ENCODE measurements around the gene CDT1.

Gene CDT1

GRCh38 chr16:88834670-88835069 is 31.1 kb downstream of the CDT1 start:
- TF ChIP-seq ZNF274 (IDR thresholded peaks at IDR 0.05; ENCODE audit: low read depth, low read length) = no peak

GRCh38 chr16:88835383-88835782 is 31.8 kb downstream of the CDT1 start:
- TF ChIP-seq ZNF274 (IDR thresholded peaks at IDR 0.05; ENCODE audit: low read depth, low read length) = no peak
- H3K4me3 ChIP-seq (ENCODE audit: low read length) = no peak overlapping the region

More at GRCh38 chr16:88834670-88835069, 31.1 kb downstream of the CDT1 start:
- no peak overlapping the region for H3K4me3 ChIP-seq (ENCODE audit: low read length)

GRCh38 chr16:88835818-88836217 is 32.2 kb downstream of the CDT1 start:
- no peak for TF ChIP-seq ZNF274 (IDR thresholded peaks at IDR 0.05; ENCODE audit: low read depth, low read length)
- no peak overlapping the region for H3K4me3 ChIP-seq (ENCODE audit: low read length)

- TF ChIP-seq ZNF274 (IDR thresholded peaks at IDR 0.05; ENCODE audit: low read depth, low read length) = no peak
- no peak overlapping the region for H3K4me3 ChIP-seq (ENCODE audit: low read length)
Measured at GRCh38 chr16:88836791-88837190, 33.2 kb downstream of the CDT1 start.

DNA sequence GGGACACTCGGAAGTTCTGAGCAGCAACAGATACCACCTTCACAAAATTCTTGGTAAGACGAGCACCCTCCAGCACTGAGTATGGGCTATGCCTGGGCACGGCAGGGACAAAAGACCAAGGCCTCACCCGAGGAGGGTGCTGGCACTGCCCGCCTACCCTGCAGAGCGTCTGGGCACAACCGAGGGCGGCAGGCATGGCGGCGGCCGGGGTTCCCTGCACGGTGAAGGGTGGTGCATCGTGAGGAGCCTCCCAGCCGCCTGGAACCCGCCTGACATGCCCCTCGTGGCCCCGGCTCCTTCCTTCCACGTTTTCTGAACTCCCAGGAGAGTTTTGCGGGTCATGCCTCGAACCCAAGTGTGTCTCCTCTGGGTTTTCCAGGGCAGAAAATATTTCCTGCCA is 34.2 kb downstream of the CDT1 start:
- H3K4me3 ChIP-seq (ENCODE audit: low read length) = no peak overlapping the region
- TF ChIP-seq ZNF274 (IDR thresholded peaks at IDR 0.05; ENCODE audit: low read depth, low read length) = no peak

- H3K4me3 ChIP-seq (ENCODE audit: low read length) = no peak overlapping the region
Measured at GRCh38 chr16:88838566-88838965, 35.0 kb downstream of the CDT1 start.

GRCh38 chr16:88839026-88839529 is 35.5 kb downstream of the CDT1 start:
- TF ChIP-seq ZNF274 (IDR thresholded peaks at IDR 0.05; ENCODE audit: low read depth, low read length) = no peak
- no peak overlapping the region for H3K4me3 ChIP-seq (ENCODE audit: low read length)

More at GRCh38 chr16:88838566-88838965, 35.0 kb downstream of the CDT1 start:
- no peak for TF ChIP-seq ZNF274 (IDR thresholded peaks at IDR 0.05; ENCODE audit: low read depth, low read length)

GRCh38 chr16:88839745-88840599 is 36.4 kb downstream of the CDT1 start:
- no peak for TF ChIP-seq ZNF274 (IDR thresholded peaks at IDR 0.05; ENCODE audit: low read depth, low read length)
- H3K4me3 ChIP-seq (ENCODE audit: low read length) = no peak overlapping the region

DNA sequence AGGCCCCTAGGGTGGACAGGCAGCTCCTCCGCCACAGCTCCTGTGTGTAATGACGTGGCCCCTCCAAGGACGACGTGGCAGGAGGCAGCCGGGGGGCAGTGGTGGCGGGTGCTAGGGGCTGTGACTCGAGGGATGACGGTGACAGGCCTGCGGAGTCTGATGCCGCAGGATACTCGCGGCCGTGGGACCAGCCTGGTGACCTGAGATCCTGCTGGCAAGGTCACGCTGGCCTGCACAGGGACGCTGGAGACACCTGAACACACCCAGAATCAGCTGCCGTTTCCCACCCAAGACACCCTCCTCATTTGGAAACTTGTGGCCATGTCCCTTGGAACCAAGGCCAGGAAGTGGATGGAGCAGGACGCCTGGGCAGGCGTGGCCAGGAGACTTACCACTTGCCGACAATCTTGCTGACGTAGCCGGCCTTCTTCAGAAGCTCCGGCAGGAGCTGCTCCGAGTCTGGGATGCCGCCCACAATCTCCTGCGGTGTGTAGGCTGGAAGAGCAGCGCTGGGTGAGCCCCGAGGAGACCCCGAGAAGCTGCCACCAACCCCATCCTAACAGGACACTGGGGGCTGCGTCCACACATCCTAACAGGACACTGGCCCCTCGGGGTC is 37.1 kb downstream of the CDT1 start:
- no peak overlapping the region for H3K4me3 ChIP-seq (ENCODE audit: low read length)
- TF ChIP-seq ZNF274 (IDR thresholded peaks at IDR 0.05; ENCODE audit: low read depth, low read length) = no peak

DNA sequence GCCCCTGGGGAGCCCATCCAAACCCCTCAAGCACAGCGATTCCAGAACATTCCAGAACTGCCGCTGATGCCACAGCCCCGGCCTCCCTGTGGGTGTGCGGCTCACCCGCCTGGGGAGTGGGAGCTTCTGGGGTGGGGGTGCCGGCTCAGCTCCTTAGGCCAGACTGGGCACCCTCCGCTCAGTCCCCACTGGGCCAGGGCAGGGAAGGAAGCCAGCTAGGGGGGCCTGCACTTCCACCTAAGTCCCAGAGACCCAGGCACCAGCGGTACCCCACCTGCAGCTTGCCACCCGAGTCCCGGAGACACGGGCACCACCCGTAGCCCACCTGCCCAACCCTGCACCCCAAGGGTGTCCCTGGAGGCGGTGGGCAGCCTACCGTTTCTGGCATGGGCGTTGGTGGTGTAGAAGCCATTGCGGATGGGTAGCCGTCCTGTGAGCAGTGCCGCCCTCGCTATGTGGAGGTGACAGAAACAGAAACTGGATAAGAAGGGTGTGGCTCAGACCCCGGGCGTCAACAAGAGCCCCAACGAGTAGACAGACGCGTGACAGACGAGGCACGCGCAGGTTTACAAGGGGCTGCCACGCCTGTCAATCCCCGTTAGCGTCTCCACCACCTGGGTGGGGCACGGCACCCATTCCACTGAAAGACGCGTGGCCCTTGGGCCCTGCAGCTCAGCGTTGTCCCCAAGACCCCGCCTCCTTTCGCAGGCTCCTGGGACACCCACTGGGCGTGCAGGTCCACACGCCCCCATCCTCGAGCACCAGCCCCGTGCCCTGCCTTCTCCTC is 38.1 kb downstream of the CDT1 start:
- H3K4me3 ChIP-seq (ENCODE audit: low read length) = no peak overlapping the region
- no peak for TF ChIP-seq ZNF274 (IDR thresholded peaks at IDR 0.05; ENCODE audit: low read depth, low read length)

- TF ChIP-seq ZNF274 (IDR thresholded peaks at IDR 0.05; ENCODE audit: low read depth, low read length) = no peak
- no peak overlapping the region for H3K4me3 ChIP-seq (ENCODE audit: low read length)
Measured at GRCh38 chr16:88842308-88842756, 38.7 kb downstream of the CDT1 start.

DNA sequence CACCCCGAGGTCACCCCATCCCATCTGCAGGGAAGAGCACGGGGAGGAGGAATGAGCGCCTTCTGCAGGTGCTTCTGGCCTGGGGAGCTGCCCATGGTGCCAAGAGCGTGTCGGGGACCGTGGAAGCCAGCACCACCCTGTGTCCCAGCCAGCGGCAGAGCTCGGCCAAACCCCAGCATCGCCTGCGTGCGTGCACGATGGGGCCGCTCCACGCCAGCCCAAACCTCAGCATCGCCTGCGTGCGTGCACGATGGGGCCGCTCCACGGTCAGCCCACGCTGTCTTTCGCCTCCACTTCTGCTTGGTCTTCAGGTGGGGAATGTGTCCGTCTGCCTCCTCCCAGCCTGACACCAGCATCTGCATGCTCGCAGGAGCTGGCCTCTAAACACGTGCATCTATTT is 39.2 kb downstream of the CDT1 start:
- TF ChIP-seq ZNF274 (IDR thresholded peaks at IDR 0.05; ENCODE audit: low read depth, low read length) = no peak

DNA sequence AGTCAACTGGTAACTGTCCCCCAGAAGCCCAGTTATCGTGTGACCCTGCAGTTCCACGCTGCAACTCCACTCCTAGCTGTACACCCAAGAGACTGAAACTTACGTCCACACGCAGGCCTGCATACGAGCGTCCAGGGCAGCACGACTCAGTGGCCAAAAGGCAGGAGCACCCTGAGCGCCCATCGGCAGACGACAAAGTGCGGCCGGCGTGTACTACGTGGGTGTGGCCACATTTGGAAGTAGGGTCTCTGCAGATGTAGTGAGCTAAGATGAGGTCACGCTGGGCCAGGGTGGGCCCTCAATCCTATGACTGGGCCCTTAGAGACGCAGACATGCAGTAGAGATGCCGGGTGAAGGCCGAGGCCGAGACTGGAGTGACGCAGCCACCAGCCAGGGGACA is 39.7 kb downstream of the CDT1 start:
- no peak overlapping the region for H3K4me3 ChIP-seq (ENCODE audit: low read length)

More for the DNA sequence above, 39.2 kb downstream of the CDT1 start:
- no peak overlapping the region for H3K4me3 ChIP-seq (ENCODE audit: low read length)

DNA sequence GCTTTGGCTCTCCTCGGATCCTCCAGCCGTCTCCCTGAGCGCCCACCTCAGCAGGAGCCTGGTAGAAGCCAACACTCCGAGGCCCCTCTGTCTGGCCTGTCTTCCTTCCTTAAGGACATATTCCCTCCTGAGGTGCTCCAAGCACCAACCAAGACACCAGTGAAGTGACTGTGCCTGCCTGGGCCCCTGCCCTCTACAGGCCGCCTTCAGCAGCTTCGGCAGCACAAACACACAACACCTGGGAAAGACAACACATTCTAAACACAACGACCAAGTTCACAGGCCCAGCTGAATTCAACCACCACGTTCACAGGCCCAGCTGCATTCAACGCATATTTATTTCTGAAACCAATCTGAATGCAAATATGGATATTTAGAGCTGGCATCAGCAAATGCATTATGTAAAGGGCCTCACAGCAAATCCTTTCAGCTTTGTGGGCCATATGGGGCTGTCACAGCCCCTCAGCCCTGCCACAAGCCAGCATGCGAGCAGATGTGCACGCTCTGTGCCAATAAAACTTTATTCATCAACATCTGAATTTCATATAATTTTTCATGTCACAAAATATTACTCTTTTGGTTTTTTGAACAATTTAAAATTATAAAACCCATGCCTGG is 40.9 kb downstream of the CDT1 start:
- H3K4me3 ChIP-seq (ENCODE audit: low read length) = no peak overlapping the region
- no peak for TF ChIP-seq ZNF274 (IDR thresholded peaks at IDR 0.05; ENCODE audit: low read depth, low read length)

More for the DNA sequence above, 39.7 kb downstream of the CDT1 start:
- no peak for TF ChIP-seq ZNF274 (IDR thresholded peaks at IDR 0.05; ENCODE audit: low read depth, low read length)

All from GM08714 (cell line).